Spleen (tissue), 11 donors: Measurements from ENCODE around the gene SMAD3. TPM values are rescaled to one million over a fixed set of nuclear protein-coding genes. Genes with fewer than 3 reads are reported as not detected.

Experiments
- DNase-seq: peaks from one replicate; pipeline ENCODE4 v3.0.0-alpha.2; 2020
- H3K27ac ChIP-seq, 8 donors: fragments of 200-600 bp; sonication (generic) in 7 of 8; 1 replicate in 4 of 8; 2 replicates in 4 of 8; pipeline versions ENCODE4 v1.5.0 to v1.8.0; 2016 to 2021; ENCODE audit warnings: inconsistent platforms in 4 of 8, mild to moderate bottlenecking in 4 of 8, moderate library complexity in 1 of 8
- H3K27me3 ChIP-seq, 7 donors: fragments of 200-600 bp; sonication (generic) in 6 of 7; replicated peaks in 1 of 7; 1 replicate in 4 of 7; 2 replicates in 3 of 7; pipeline versions ENCODE4 v1.5.0 to v1.8.0; 2016 to 2021; ENCODE audit warnings: inconsistent platforms in 3 of 7, mild to moderate bottlenecking in 1 of 7
- H3K36me3 ChIP-seq, 6 donors: fragments of 200-600 bp; sonication (generic) in 5 of 6; 1 replicate in 4 of 6; 2 replicates in 2 of 6; pipeline versions ENCODE4 v1.5.0 to v1.8.0; 2016 to 2021; ENCODE audit warnings: inconsistent platforms in 2 of 6
- H3K4me1 ChIP-seq, 6 donors: fragments of 200-600 bp; sonication (generic) in 5 of 6; 1 replicate in 3 of 6; 2 replicates in 3 of 6; pipeline versions ENCODE4 v1.5.0 to v1.8.0; 2016 to 2021; ENCODE audit warnings: inconsistent platforms in 3 of 6
- H3K4me3 ChIP-seq, 8 donors: fragments of 200-600 bp; sonication (generic) in 7 of 8; 1 replicate in 4 of 8; 2 replicates in 4 of 8; pipeline versions ENCODE4 v1.5.0 to v1.8.0; 2016 to 2021; ENCODE audit warnings: inconsistent platforms in 4 of 8, mild to moderate bottlenecking in 4 of 8, moderate library complexity in 2 of 8
- H3K9me3 ChIP-seq, 8 donors: fragments of 200-600 bp; sonication (generic) in 7 of 8; 1 replicate in 4 of 8; 2 replicates in 4 of 8; pipeline versions ENCODE4 v1.5.0 to v1.8.0; 2016 to 2021; ENCODE audit warnings: inconsistent platforms in 4 of 8
- POLR2A ChIP-seq, 3 donors: fragments of 450-650 bp; IDR thresholded peaks; one replicate each; pipeline ENCODE4 v1.5.1; 2017; ENCODE audit warnings: antibody characterized with exemption in 3 of 3, mild to moderate bottlenecking in 1 of 3
- POLR2AphosphoS5 ChIP-seq, 3 donors: sonication (generic); formaldehyde crosslinking; IDR thresholded peaks; one replicate each; pipeline ENCODE4 v1.5.1; 2017; ENCODE audit warnings: antibody characterized with exemption in 3 of 3
- WGBS, 5 donors: extraction: QIAGEN DNeasy Blood & Tissue Kit in 3 of 5; methylation state at CpG; one replicate each; pipeline versions ENCODE4 v1.1.5 to v1.1.7; 2013 to 2018; 5-methylcytosine and 5-hydroxymethylcytosine counted together
- intact Hi-C: fragments of 100-400 bp; cut with DNase I; formaldehyde crosslinking; loops from one replicate; pipeline ENCODE4 v1.15.0; 2023; ENCODE audit warnings: low total_unique reads
- polyA plus RNA-seq, 3 donors: library from polyadenylated mRNA; stranded (reverse); fragments of 200-250 nt; gene quantifications; one replicate each; pipeline ENCODE4 v1.2.1, GENCODE V29; 2013
- total RNA-seq, 7 donors: library from RNA; depleted of rRNA in 3 of 7; stranded (reverse); fragments of >200 nt in 3 of 7; fragmentation: NEBNext Ultra II Directional in 4 of 7; extraction: Animal tissue kit (Norgen Biotek cat#: 25700) in 4 of 7; gene quantifications; one replicate each; pipeline versions ENCODE4 v1.1.0 to v1.2.1, GENCODE V29; 2016 to 2021
- TF ChIP-seq, protein P1 (sequence below), 11 experiments: fragments of 200-600 bp in 7 of 11; fragments of 450-650 bp in 4 of 11; sonication (generic) in 4 of 11; IDR thresholded peaks in 8 of 11; conservative IDR thresholded peaks in 3 of 11; 1 replicate in 7 of 11; 2 replicates in 4 of 11; pipeline versions ENCODE4 v1.4.0 to v1.8.0; 2016 to 2021; ENCODE audit warnings: antibody characterized with exemption in 11 of 11, inconsistent platforms in 4 of 11, mild to moderate bottlenecking in 1 of 11
- donor health status: healthy with polysubstance abuse.
- donor health status: DM: no; HTN: no; CAD: no; lungs with moderate emphysema.
- donor health status: DM: no; HTN: no; CAD: no.
- donor health status: Bipolar disorder and iron deficiency.
- donor health status: healthy.
- donor health status: DM: no; HTN: no; CAD: no.
- donor health status: DM: yes; HTN: yes; CAD: no.

Gene SMAD3
- total and polyA plus RNA-seq, 10 donors: 8.3 to 78.4 (median 33.7) TPM

DNA sequence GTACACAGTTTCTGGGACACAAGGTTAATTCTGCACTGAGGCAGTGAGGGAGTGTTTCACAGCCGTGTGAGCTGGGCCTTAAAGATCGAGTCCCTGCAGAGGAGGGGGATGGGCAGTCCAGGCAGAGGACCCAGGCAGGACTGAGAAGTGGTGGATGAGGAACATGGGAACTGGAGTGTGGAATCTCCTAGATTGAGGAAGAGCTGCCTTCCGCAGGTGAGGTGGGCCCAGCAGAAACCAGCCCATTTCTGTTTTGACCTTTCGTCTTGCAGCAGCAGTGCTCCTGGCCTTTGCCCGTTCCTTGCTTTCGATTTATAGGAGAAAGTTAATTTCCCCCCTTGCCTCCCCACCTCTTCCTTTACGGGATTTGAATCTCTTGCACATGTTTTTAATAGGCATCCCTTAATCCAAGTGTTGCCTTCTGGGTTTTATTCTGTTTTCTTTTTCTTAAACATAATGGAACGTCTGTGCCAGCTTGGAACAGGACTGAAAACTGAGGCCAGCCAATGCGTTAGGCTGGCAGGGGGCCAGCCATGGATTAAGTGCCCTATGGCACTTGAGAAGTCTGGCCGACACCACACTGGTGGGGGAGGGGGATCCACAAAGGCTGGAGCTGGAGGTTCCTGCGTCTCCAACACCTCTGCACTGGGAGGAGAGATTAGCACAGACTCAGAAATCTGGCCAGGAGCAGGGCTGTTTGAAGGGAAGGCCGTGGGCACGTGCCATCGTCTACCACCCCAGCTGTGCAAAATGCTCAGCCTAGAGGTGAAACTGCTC lies 111.0 kb downstream of the SMAD3 start:
- peaks cover 0 to 93% (median 27%) of the 10 kb centered on the region in 6 donors for H3K36me3 ChIP-seq
- 77 to 87% (median 81%) methylated on average over 14 of the region's 14 CpGs for WGBS, 5 donors
- intact Hi-C loops: no loop called here
- peak overlapping the region in 5 of 8 donors; percentile 22 to 57 (median 36) for H3K27ac ChIP-seq
- no peaks in the 10 kb centered on the region for H3K27me3 ChIP-seq
- peaks cover 6 to 46% (median 26%) of the 10 kb centered on the region in 6 donors for H3K4me1 ChIP-seq
- DNase-seq: no peak
- TF ChIP-seq, protein P1, sequence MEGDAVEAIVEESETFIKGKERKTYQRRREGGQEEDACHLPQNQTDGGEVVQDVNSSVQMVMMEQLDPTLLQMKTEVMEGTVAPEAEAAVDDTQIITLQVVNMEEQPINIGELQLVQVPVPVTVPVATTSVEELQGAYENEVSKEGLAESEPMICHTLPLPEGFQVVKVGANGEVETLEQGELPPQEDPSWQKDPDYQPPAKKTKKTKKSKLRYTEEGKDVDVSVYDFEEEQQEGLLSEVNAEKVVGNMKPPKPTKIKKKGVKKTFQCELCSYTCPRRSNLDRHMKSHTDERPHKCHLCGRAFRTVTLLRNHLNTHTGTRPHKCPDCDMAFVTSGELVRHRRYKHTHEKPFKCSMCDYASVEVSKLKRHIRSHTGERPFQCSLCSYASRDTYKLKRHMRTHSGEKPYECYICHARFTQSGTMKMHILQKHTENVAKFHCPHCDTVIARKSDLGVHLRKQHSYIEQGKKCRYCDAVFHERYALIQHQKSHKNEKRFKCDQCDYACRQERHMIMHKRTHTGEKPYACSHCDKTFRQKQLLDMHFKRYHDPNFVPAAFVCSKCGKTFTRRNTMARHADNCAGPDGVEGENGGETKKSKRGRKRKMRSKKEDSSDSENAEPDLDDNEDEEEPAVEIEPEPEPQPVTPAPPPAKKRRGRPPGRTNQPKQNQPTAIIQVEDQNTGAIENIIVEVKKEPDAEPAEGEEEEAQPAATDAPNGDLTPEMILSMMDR (IDR thresholded peaks at IDR 0.05 in 8 of 11, conservative IDR thresholded peaks at IDR 0.05 in 3 of 11): no peak
- TF ChIP-seq POLR2A (IDR thresholded peaks at IDR 0.05) (no peak), POLR2AphosphoS5 (IDR thresholded peaks at IDR 0.05) (no peak)
- H3K9me3 ChIP-seq: no peaks in the 10 kb centered on the region
- H3K4me3 ChIP-seq: no peak overlapping the region

DNA sequence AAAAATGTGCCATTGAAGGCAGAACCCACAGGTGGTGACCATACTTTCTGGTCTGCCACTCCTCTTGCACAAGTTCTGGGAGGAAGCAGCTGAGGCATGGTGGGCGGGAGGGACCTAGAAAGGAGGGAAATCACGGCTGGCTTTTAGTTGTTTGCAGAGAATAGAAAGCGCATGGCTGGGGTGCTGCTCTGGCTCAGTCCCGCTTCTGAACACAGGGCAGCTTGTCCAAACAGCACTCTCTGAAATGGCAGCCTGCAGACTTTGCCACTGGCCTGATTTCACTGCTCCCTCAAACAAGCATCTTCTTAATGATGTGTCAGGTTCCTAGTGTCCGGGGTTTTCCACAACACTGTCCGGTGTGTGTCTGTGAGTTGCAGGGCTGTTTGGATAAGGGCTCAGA lies 112.3 kb downstream of the SMAD3 start:
- 48 to 73% (median 63%) methylated on average over 4 to 6 of the region's 6 CpGs for WGBS, 5 donors
- intact Hi-C loops: no loop called here

DNA sequence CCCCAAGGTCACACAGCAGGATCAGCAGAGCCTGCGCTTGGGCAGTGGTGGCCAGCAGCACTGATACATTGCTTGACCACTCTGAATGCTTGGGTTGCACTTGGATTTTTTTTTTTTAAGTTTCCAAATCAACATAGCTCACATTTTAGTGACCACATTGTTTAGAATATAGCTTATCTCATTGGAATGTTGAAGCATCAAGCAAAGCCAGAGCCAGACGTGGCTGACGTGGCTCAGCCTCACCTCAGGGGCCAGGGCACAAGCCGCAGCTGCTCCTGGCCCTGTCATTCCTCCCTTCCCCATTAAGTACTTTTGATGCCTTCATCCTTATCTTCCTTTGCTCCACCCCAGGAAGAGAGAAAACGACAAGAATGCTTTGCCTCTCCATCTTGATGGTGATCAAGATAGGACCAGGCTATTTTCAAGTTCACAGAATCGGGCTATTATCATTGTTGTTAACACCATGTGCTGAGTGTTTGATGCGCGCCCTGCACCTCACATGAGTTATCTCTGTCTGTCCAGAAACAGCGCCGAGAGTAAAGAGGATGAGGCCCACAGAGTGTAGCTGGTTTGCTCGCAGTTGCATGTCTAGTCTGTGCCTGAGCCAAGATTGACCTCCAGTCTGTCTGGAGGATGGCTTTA lies 113.3 kb downstream of the SMAD3 start:
- Histone ChIP-seq H3K4me1 (peaks cover 6 to 41% (median 26%) of the 10 kb centered on the region in 6 donors), H3K27me3 (no peaks in the 10 kb centered on the region), H3K9me3 (no peaks in the 10 kb centered on the region), H3K27ac (no peak overlapping the region), H3K4me3 (no peak overlapping the region), H3K36me3 (peaks cover 0 to 90% (median 28%) of the 10 kb centered on the region in 6 donors)
- TF ChIP-seq POLR2AphosphoS5 (IDR thresholded peaks at IDR 0.05) (no peak), POLR2A (IDR thresholded peaks at IDR 0.05) (no peak)
- TF ChIP-seq, protein P1 (IDR thresholded peaks at IDR 0.05 in 8 of 11, conservative IDR thresholded peaks at IDR 0.05 in 3 of 11): no peak
- 86 to 96% (median 93%) methylated on average over 11 of the region's 11 CpGs for WGBS, 5 donors
- intact Hi-C loops: no loop called here
- DNase-seq: no peak

More for the DNA sequence above, 112.3 kb downstream of the SMAD3 start:
- H3K4me3 ChIP-seq: no peak overlapping the region
- DNase-seq: no peak
- no peaks in the 10 kb centered on the region for H3K27me3 ChIP-seq
- H3K36me3 ChIP-seq: peaks cover 0 to 92% (median 30%) of the 10 kb centered on the region in 6 donors
- no peaks in the 10 kb centered on the region for H3K9me3 ChIP-seq
- TF ChIP-seq, protein P1 (IDR thresholded peaks at IDR 0.05 in 8 of 11, conservative IDR thresholded peaks at IDR 0.05 in 3 of 11): no peak
- no peak overlapping the region for H3K27ac ChIP-seq
- H3K4me1 ChIP-seq: peaks cover 6 to 46% (median 26%) of the 10 kb centered on the region in 6 donors

GRCh38 chr15:67179411-67179995 lies 114.1 kb downstream of the SMAD3 start:
- Histone ChIP-seq H3K36me3 (peaks cover 0 to 90% (median 33%) of the 10 kb centered on the region in 6 donors), H3K27ac (no peak overlapping the region), H3K4me3 (no peak overlapping the region), H3K27me3 (no peaks in the 10 kb centered on the region), H3K9me3 (no peaks in the 10 kb centered on the region), H3K4me1 (peaks cover 6 to 36% (median 22%) of the 10 kb centered on the region in 6 donors)
- 89 to 96% (median 95%) methylated on average over 9 of the region's 9 CpGs for WGBS, 5 donors
- TF ChIP-seq POLR2A (IDR thresholded peaks at IDR 0.05) (no peak), POLR2AphosphoS5 (IDR thresholded peaks at IDR 0.05) (no peak)
- TF ChIP-seq, protein P1 (IDR thresholded peaks at IDR 0.05 in 8 of 11, conservative IDR thresholded peaks at IDR 0.05 in 3 of 11): no peak
- no peak for DNase-seq
- intact Hi-C loops: no loop called here
